HG03060 (cell line): ENCODE results near the gene MCF2L.

Source experiments
- ATAC-seq: cut with Tn5 transposase; IDR thresholded peaks from one replicate; pipeline ENCODE4 v1.9.1; 2021; ENCODE audit warnings: low read depth, moderate number of reproducible peaks; ENCODE audit not compliant: unreplicated experiment

MCF2L gene

GRCh38 chr13:112942689-112943308, 26.2 kb upstream of the MCF2L start:
- peak; percentile 94 for ATAC-seq

GRCh38 chr13:112943309-112944125, 25.5 kb upstream of the MCF2L start:
- ATAC-seq: no peak

- no peak for ATAC-seq
These were observed 21.2 kb upstream of the MCF2L start for GRCh38 chr13:112947796-112948195.

- no peak for ATAC-seq
These were observed 17.2 kb upstream of the MCF2L start for GRCh38 chr13:112951674-112952371.

- no peak for ATAC-seq
These were observed 16.1 kb upstream of the MCF2L start for GRCh38 chr13:112952759-112953551.

GRCh38 chr13:112953591-112954487, 15.2 kb upstream of the MCF2L start:
- no peak for ATAC-seq

- ATAC-seq: no peak
These were observed 14.3 kb upstream of the MCF2L start for GRCh38 chr13:112954488-112955270.

- no peak for ATAC-seq
These were observed 13.6 kb upstream of the MCF2L start for GRCh38 chr13:112955271-112955937.

GRCh38 chr13:112955956-112956355, 13.1 kb upstream of the MCF2L start:
- no peak for ATAC-seq

GRCh38 chr13:112956571-112957294, 12.3 kb upstream of the MCF2L start:
- no peak for ATAC-seq

GRCh38 chr13:112957295-112957677, 11.7 kb upstream of the MCF2L start:
- no peak for ATAC-seq

GRCh38 chr13:112958127-112958989, 10.7 kb upstream of the MCF2L start:
- ATAC-seq: no peak

GRCh38 chr13:112959206-112959605, 9.8 kb upstream of the MCF2L start:
- no peak for ATAC-seq

GRCh38 chr13:112959701-112960542, 9.1 kb upstream of the MCF2L start:
- ATAC-seq: no peak

- no peak for ATAC-seq
These were observed 8.3 kb upstream of the MCF2L start for GRCh38 chr13:112960706-112961105.
